Measurements from ENCODE around the gene DLG1. TPM values are rescaled to one million over a fixed set of nuclear protein-coding genes. Genes with fewer than 3 reads are reported as not detected.

Gene DLG1
- total RNA-seq, 1 experiment from 2014 or later = 127 TPM

DNA sequence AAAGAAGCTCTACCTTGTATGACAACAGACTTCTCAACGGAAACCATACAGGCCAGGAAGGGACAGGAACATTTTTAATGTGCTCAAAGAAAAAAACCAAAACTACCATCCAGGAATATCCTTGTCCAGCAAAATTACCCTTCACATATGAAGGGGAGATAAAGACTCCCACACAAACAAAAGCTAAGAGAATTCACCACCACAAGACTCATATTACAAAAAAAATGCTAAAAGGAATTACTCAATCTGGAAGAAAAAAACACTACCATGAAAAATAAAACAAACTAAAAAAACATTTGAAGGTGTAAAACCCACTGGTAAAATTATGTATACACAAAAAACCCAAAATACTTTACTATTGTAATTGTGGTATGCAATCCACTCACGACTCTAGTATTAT, 57.2 kb downstream of the DLG1 start:
- H3K9me3 Mint-ChIP-seq (ENCODE audit: low read depth, unreplicated experiment) = peaks cover 15% of the 10 kb centered on the region
- peaks cover 23% of the 10 kb centered on the region for H3K4me1 Mint-ChIP-seq (ENCODE audit: low read depth, unreplicated experiment)
- peaks cover 24% of the 10 kb centered on the region for H3K36me3 Mint-ChIP-seq (ENCODE audit: insufficient read depth, unreplicated experiment)
- no peak overlapping the region for H3K4me3 Mint-ChIP-seq (ENCODE audit: low read depth, unreplicated experiment)
- no peak for DNase-seq
- no TSS peak for BruUV-seq (replicated peaks)
- no peak overlapping the region for H3K27ac Mint-ChIP-seq (ENCODE audit: unreplicated experiment)
- TF ChIP-seq, protein P1, sequence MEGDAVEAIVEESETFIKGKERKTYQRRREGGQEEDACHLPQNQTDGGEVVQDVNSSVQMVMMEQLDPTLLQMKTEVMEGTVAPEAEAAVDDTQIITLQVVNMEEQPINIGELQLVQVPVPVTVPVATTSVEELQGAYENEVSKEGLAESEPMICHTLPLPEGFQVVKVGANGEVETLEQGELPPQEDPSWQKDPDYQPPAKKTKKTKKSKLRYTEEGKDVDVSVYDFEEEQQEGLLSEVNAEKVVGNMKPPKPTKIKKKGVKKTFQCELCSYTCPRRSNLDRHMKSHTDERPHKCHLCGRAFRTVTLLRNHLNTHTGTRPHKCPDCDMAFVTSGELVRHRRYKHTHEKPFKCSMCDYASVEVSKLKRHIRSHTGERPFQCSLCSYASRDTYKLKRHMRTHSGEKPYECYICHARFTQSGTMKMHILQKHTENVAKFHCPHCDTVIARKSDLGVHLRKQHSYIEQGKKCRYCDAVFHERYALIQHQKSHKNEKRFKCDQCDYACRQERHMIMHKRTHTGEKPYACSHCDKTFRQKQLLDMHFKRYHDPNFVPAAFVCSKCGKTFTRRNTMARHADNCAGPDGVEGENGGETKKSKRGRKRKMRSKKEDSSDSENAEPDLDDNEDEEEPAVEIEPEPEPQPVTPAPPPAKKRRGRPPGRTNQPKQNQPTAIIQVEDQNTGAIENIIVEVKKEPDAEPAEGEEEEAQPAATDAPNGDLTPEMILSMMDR (IDR thresholded peaks at IDR 0.05; ENCODE audit: unreplicated experiment) = no peak
- intact Hi-C loops (cut with micrococcal nuclease; ENCODE audit: unreplicated experiment) = no loop called here
- CTCF ChIA-PET = no interaction called here
- H3K27me3 Mint-ChIP-seq (ENCODE audit: unreplicated experiment) = no peaks in the 10 kb centered on the region

DNA sequence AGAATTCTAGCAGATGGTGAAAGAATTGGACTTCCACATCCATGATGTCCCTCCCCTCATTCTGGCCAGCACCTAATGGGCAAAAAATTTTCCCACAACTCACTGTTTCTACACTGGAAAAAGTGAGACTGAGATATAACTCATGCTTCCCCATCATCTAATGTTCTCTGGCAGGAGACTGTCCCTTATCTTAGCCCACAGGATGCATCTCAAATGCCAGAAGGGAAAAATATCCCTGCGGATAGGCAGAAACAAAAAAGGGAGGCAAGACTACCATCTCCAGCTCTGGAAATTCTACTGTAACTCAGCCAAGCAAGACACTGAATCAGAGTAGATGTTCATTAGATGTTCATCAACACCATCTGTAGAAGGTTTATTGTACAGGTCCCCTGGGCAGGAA, 58.6 kb downstream of the DLG1 start:
- CTCF ChIA-PET = interaction anchor here (0.7 kb wide), 1 partner anchor 19 kb away, joined by 3 read pairs; no protein-coding TSS in a partner anchor
- Mint-ChIP-seq H3K27ac (ENCODE audit: unreplicated experiment) (no peak overlapping the region), H3K27me3 (ENCODE audit: unreplicated experiment) (no peaks in the 10 kb centered on the region), H3K9me3 (ENCODE audit: low read depth, unreplicated experiment) (peaks cover 19% of the 10 kb centered on the region), H3K4me1 (ENCODE audit: low read depth, unreplicated experiment) (peaks cover 23% of the 10 kb centered on the region), H3K4me3 (ENCODE audit: low read depth, unreplicated experiment) (no peak overlapping the region), H3K36me3 (ENCODE audit: insufficient read depth, unreplicated experiment) (peaks cover 24% of the 10 kb centered on the region)
- TF ChIP-seq, protein P1 (IDR thresholded peaks at IDR 0.05; ENCODE audit: unreplicated experiment) = no peak
- DNase-seq = no peak
- no TSS peak for BruUV-seq (replicated peaks)
- intact Hi-C loops (cut with micrococcal nuclease; ENCODE audit: unreplicated experiment) = no loop called here

DNA sequence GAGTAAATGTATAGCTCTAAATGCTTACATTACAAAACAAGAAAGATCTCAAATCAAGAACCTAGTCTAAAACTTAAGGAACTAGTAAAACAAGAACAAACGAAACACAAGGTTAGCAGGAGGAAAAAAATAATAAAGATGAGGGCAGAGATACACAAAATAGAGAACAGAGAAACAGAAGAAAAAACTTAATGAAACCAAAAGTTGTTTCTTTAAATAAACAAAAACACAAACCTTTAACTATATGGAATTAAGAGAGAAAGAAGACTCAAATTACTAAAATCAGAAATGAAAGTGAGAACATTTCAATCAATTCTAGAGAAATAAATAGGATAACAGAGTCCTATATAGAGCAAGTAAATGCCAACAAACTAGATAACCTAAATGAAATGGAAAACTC, 59.6 kb downstream of the DLG1 start:
- Mint-ChIP-seq H3K27me3 (ENCODE audit: unreplicated experiment) (no peaks in the 10 kb centered on the region), H3K36me3 (ENCODE audit: insufficient read depth, unreplicated experiment) (peaks cover 22% of the 10 kb centered on the region), H3K9me3 (ENCODE audit: low read depth, unreplicated experiment) (peaks cover 17% of the 10 kb centered on the region), H3K4me1 (ENCODE audit: low read depth, unreplicated experiment) (peaks cover 28% of the 10 kb centered on the region), H3K27ac (ENCODE audit: unreplicated experiment) (no peak overlapping the region), H3K4me3 (ENCODE audit: low read depth, unreplicated experiment) (no peak overlapping the region)
- intact Hi-C loops (cut with micrococcal nuclease; ENCODE audit: unreplicated experiment) = no loop called here
- CTCF ChIA-PET = no interaction called here
- no peak for DNase-seq
- TF ChIP-seq, protein P1 (IDR thresholded peaks at IDR 0.05; ENCODE audit: unreplicated experiment) = no peak
- BruUV-seq (replicated peaks) = no TSS peak

DNA sequence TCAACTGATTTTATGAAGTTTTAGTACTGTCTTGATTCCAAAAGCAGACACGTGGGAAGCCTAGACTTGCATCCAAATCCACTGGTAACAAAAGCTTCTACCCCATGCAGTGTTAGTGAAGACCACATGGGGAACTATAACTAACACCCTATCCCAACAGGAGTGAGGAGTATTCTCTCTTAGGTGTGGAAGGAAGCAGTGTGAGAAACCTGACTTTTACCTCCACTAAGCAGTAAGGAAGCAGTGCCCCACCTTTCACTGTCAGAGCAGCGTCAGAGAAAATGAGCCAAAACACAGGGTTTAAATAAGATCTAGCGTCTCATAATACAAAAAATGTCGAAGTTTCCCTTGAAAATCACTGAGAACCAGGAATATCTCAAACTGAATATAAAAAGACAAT, 60.5 kb downstream of the DLG1 start:
- Mint-ChIP-seq H3K4me3 (ENCODE audit: low read depth, unreplicated experiment) (no peak overlapping the region), H3K36me3 (ENCODE audit: insufficient read depth, unreplicated experiment) (peaks cover 17% of the 10 kb centered on the region), H3K27ac (ENCODE audit: unreplicated experiment) (no peak overlapping the region), H3K4me1 (ENCODE audit: low read depth, unreplicated experiment) (peaks cover 28% of the 10 kb centered on the region), H3K27me3 (ENCODE audit: unreplicated experiment) (no peaks in the 10 kb centered on the region), H3K9me3 (ENCODE audit: low read depth, unreplicated experiment) (peaks cover 17% of the 10 kb centered on the region)
- CTCF ChIA-PET = no interaction called here
- DNase-seq = no peak
- TF ChIP-seq, protein P1 (IDR thresholded peaks at IDR 0.05; ENCODE audit: unreplicated experiment) = no peak
- intact Hi-C loops (cut with micrococcal nuclease; ENCODE audit: unreplicated experiment) = no loop called here
- BruUV-seq (replicated peaks) = no TSS peak

Measured in Calu3 (cell line).